Measurements from ENCODE around the gene UBAC1.

UBAC1 gene

DNA sequence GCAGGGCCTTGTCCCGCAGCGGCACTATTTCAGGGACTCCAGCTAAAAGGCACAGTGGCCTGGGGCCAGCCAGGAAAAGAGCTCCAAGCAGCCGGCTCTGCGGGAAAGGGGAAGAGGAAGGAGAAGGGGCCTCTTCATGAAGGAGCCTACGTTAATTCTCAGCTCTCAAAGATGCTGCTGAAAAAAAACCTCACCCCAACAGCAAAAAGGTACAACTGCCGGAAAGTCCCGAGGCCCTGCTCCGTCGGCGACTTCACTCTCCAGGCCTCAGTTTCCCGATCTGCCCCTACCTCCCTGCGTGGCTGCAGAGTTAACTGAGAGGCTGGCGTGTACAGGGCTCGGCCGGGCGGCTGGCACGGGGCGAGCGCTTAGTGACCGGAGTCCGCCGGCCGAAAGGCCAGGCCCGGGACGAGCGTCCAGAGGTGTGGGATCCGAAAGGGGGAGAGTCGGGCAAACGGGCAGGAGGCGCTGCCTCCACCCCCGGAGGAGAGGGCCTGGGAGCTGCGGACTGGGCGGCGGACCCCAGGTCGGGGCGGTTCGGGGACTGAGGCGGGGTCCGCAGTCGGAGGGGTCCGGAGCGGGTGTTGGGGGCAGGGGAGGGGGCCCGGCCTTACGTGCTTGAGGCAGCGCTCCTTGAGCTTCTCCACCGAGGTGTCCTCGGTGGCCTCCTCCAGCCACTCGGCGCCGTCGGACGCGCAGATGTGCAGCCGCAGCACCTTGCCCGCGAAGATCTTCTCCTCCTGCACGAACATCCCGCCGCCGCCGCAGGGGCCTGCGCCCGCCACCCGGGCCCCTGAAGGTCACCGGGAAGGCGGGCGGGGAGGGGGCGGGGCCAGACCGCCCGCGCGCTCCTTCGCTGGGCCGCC is 529 bp downstream of the UBAC1 start:
- peak; percentile 57 for DNase-seq (ENCODE audit: low read depth)
- peak overlapping the region; percentile 78 for H3K4me3 ChIP-seq (ENCODE audit: low read depth, low read length)
- TF ChIP-seq POLR2A (IDR thresholded peaks at IDR 0.05; ENCODE audit: extremely low read depth, insufficient read length) (no peak), MYC (IDR thresholded peaks at IDR 0.05; ENCODE audit: low read depth, low read length) (no peak)
- TF ChIP-seq, protein P1, sequence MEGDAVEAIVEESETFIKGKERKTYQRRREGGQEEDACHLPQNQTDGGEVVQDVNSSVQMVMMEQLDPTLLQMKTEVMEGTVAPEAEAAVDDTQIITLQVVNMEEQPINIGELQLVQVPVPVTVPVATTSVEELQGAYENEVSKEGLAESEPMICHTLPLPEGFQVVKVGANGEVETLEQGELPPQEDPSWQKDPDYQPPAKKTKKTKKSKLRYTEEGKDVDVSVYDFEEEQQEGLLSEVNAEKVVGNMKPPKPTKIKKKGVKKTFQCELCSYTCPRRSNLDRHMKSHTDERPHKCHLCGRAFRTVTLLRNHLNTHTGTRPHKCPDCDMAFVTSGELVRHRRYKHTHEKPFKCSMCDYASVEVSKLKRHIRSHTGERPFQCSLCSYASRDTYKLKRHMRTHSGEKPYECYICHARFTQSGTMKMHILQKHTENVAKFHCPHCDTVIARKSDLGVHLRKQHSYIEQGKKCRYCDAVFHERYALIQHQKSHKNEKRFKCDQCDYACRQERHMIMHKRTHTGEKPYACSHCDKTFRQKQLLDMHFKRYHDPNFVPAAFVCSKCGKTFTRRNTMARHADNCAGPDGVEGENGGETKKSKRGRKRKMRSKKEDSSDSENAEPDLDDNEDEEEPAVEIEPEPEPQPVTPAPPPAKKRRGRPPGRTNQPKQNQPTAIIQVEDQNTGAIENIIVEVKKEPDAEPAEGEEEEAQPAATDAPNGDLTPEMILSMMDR (IDR thresholded peaks at IDR 0.05; ENCODE audit: low read depth, low read length): no peak
- TF ChIP-seq, protein P2, sequence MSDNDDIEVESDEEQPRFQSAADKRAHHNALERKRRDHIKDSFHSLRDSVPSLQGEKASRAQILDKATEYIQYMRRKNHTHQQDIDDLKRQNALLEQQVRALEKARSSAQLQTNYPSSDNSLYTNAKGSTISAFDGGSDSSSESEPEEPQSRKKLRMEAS (IDR thresholded peaks at IDR 0.05; ENCODE audit: low read depth, low read length): no peak

DNA sequence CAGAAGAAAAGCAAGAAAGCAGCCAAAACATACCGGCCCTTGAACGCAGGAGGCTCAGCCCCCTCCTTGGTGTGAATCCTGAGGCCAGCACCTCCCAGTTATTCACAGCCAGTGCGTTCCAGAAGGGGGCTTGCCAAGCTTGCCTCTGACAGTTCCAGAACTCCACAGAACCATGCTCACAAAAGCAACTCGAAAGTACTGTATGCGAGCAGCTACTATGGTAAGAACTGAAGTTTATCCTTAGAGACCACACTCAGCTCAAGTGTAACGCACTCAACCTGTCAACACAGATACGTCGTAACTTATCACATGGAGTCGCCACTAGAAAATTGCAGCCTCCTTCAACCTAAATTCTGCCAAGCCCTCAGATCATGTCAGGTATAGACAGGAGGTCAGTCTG is 1.4 kb downstream of the UBAC1 start:
- DNase-seq (ENCODE audit: low read depth): no peak
- TF ChIP-seq, protein P1 (IDR thresholded peaks at IDR 0.05; ENCODE audit: low read depth, low read length): no peak
- TF ChIP-seq MYC (IDR thresholded peaks at IDR 0.05; ENCODE audit: low read depth, low read length) (no peak), POLR2A (IDR thresholded peaks at IDR 0.05; ENCODE audit: extremely low read depth, insufficient read length) (no peak)
- TF ChIP-seq, protein P2 (IDR thresholded peaks at IDR 0.05; ENCODE audit: low read depth, low read length): no peak
- H3K4me3 ChIP-seq (ENCODE audit: low read depth, low read length): peak overlapping the region; percentile 78

DNA sequence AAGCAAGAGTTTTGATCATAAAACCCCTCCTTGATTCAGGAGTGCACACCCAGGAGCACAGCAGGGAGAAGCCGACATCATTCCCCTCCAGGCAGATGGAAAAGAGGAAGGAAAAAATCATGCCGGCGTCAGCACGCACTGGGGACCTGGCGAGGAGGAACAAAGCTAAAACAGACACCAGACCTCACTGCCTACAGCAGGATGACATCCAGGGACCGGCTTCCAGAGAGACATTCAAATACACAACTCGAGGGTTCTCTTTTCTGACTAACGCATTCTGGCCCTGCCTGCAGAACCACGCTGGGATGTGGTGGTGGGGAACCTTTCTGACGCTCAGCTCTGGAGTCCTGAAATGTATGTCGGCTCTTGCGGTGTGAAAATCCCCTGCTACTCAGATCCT is 2.7 kb downstream of the UBAC1 start:
- TF ChIP-seq, protein P1 (IDR thresholded peaks at IDR 0.05; ENCODE audit: low read depth, low read length): no peak
- TF ChIP-seq POLR2A (IDR thresholded peaks at IDR 0.05; ENCODE audit: extremely low read depth, insufficient read length) (no peak), MYC (IDR thresholded peaks at IDR 0.05; ENCODE audit: low read depth, low read length) (no peak)
- TF ChIP-seq, protein P2 (IDR thresholded peaks at IDR 0.05; ENCODE audit: low read depth, low read length): no peak
- DNase-seq (ENCODE audit: low read depth): no peak
- H3K4me3 ChIP-seq (ENCODE audit: low read depth, low read length): no peak overlapping the region

DNA sequence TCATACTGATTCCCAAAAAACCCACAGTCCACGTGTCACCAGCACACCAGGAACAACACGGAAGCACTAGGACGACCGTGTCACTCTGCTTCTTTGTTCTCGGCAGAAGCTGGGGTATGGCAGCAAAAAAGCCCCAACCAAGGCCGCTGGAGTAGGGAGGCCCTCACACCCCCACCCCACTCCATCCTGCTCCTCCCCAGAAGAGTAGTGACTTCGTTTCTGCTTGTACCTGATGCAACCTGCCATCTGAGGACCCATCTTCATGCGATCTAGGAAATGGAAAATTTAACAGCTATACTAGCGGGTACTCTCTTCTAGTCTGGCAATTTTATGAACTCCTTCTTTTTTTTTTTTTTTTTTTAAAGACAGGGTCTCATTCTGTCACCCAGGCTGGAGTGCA is 3.7 kb downstream of the UBAC1 start:
- no peak overlapping the region for H3K4me3 ChIP-seq (ENCODE audit: low read depth, low read length)
- no peak for DNase-seq (ENCODE audit: low read depth)
- TF ChIP-seq, protein P2 (IDR thresholded peaks at IDR 0.05; ENCODE audit: low read depth, low read length): no peak
- TF ChIP-seq, protein P1 (IDR thresholded peaks at IDR 0.05; ENCODE audit: low read depth, low read length): no peak
- TF ChIP-seq MYC (IDR thresholded peaks at IDR 0.05; ENCODE audit: low read depth, low read length): no peak
- TF ChIP-seq POLR2A (IDR thresholded peaks at IDR 0.05; ENCODE audit: extremely low read depth, insufficient read length): no peak

DNA sequence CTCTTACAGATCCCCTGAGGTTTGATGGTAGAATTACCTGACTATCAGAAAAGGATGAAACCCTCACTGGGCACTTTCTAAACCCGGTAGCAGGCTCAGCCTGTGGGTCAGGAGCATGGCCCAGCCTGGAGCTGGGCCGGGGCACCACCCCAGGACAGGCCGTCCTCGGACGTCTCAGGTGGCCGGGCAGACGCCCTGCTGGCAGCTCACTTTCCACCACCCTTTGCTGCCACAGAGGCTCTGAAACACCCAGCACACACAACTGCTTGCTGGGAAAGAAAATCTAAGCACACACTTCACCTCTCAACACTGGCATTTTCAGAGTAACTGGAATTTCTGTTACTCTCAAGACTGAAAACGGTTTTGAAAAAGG is 4.4 kb downstream of the UBAC1 start:
- DNase-seq (ENCODE audit: low read depth): no peak
- H3K4me3 ChIP-seq (ENCODE audit: low read depth, low read length): no peak overlapping the region
- TF ChIP-seq POLR2A (IDR thresholded peaks at IDR 0.05; ENCODE audit: extremely low read depth, insufficient read length) (no peak), MYC (IDR thresholded peaks at IDR 0.05; ENCODE audit: low read depth, low read length) (no peak)
- TF ChIP-seq, protein P1 (IDR thresholded peaks at IDR 0.05; ENCODE audit: low read depth, low read length): no peak
- TF ChIP-seq, protein P2 (IDR thresholded peaks at IDR 0.05; ENCODE audit: low read depth, low read length): no peak
